ENCODE results near the gene NOX3. TPM values are rescaled to one million over a fixed set of nuclear protein-coding genes. Genes with fewer than 3 reads are reported as not detected.
"Not testable (repeated sequence)": the region's sequence is repeated elsewhere in the genome, so short reads cannot be mapped to it uniquely, and the experiment has no call there.

The NOX3 gene
- total RNA-seq, 1 donor from 2014 or later: not detected

GRCh38 chr6:155452576-155452975 lies 3.1 kb downstream of the NOX3 start:
- intact Hi-C loops (cut with micrococcal nuclease): no loop called here
- no peaks in the 10 kb centered on the region for H3K27me3 Mint-ChIP-seq (ENCODE audit: low read depth)
- no peak for DNase-seq (ENCODE audit: low spot score)
- no peaks in the 10 kb centered on the region for H3K9me3 Mint-ChIP-seq
- no peak overlapping the region for H3K4me3 Mint-ChIP-seq (ENCODE audit: low read depth)
- no peaks in the 10 kb centered on the region for H3K4me1 Mint-ChIP-seq (ENCODE audit: low read depth)
- no peak overlapping the region for H3K27ac Mint-ChIP-seq
- no peaks in the 10 kb centered on the region for H3K36me3 Mint-ChIP-seq (ENCODE audit: low read depth)

DNA sequence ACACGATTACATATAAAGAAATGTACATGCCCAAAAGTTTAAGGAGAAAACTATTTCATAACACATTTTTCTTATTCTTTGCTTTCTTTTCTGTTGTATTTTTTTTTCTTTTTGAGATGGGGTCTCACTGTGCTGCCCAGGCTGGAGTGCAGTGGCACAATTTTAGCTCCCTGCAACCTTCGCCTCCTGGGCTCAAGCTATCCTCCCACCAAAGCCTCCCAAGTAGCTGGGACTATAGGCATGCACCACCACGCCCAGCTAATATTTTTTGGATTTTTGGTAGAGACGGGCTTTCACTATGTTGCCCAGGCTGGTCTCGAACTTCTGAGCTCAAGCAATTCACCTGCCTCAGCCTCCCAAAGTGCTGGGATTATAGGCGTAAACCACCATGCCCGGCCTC lies 4.1 kb downstream of the NOX3 start:
- H3K27ac Mint-ChIP-seq; H3K4me3 Mint-ChIP-seq (ENCODE audit: low read depth); intact Hi-C loops (cut with micrococcal nuclease); H3K36me3 Mint-ChIP-seq (ENCODE audit: low read depth); DNase-seq (ENCODE audit: low spot score); H3K27me3 Mint-ChIP-seq (ENCODE audit: low read depth); H3K4me1 Mint-ChIP-seq (ENCODE audit: low read depth); H3K9me3 Mint-ChIP-seq: not testable (repeated sequence)

- no peak overlapping the region for H3K4me3 Mint-ChIP-seq (ENCODE audit: low read depth)
- H3K27me3 Mint-ChIP-seq (ENCODE audit: low read depth): no peaks in the 10 kb centered on the region
- intact Hi-C loops (cut with micrococcal nuclease): no loop called here
- no peaks in the 10 kb centered on the region for H3K36me3 Mint-ChIP-seq (ENCODE audit: low read depth)
- H3K4me1 Mint-ChIP-seq (ENCODE audit: low read depth): peaks cover 4% of the 10 kb centered on the region
- no peak overlapping the region for H3K27ac Mint-ChIP-seq
- DNase-seq (ENCODE audit: low spot score): no peak
- no peaks in the 10 kb centered on the region for H3K9me3 Mint-ChIP-seq
These were observed 5.4 kb downstream of the NOX3 start for GRCh38 chr6:155450240-155450581.

DNA sequence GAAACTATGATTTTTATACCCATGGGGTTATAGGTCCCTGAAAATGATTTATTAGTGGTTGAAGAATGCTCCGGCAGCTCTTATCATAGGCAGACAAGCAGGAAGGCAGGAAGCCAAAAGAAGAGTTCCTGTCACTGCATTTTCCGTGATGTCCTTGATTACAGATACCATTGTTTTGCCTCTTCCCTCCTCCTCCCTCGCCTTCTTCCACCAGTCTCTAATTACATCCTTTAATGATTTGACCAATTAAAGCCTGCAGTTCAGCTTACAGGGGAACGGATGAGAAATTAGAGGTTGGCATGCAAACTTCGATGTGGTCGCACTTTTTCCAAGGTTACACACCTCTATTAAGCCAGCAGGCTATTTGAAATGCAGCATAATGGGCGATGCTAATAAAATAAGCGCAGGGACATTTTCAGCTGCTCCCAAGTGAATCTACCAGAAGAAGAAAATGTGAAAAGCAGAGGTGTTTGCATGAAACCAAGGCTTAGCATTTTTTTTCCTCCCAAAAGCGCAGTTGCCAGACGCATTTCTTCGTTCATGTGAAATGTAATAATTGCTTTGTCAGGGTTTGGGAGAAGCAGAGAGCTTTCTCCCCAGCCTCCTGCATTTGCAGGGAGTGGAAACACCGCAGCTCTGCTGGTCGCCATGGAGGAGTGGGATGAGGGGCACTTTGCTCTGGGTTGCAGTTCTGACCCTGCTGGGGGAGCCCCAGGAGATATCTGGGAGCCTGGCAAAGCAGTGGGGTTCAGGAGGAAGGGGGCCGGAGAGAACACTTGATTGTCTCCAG lies 6.0 kb downstream of the NOX3 start:
- H3K9me3 Mint-ChIP-seq: no peaks in the 10 kb centered on the region
- intact Hi-C loops (cut with micrococcal nuclease): no loop called here

GRCh38 chr6:155448668-155449449 lies 6.8 kb downstream of the NOX3 start:
- Mint-ChIP-seq H3K4me1 (ENCODE audit: low read depth) (peaks cover 16% of the 10 kb centered on the region), H3K9me3 (no peaks in the 10 kb centered on the region), H3K36me3 (ENCODE audit: low read depth) (no peaks in the 10 kb centered on the region), H3K4me3 (ENCODE audit: low read depth) (no peak overlapping the region), H3K27me3 (ENCODE audit: low read depth) (no peaks in the 10 kb centered on the region), H3K27ac (no peak overlapping the region)
- DNase-seq (ENCODE audit: low spot score): no peak
- intact Hi-C loops (cut with micrococcal nuclease): no loop called here

More for the DNA sequence above, 6.0 kb downstream of the NOX3 start:
- Mint-ChIP-seq H3K27me3 (ENCODE audit: low read depth) (no peaks in the 10 kb centered on the region), H3K36me3 (ENCODE audit: low read depth) (no peaks in the 10 kb centered on the region), H3K4me1 (ENCODE audit: low read depth) (peaks cover 8% of the 10 kb centered on the region), H3K27ac (no peak overlapping the region), H3K4me3 (ENCODE audit: low read depth) (no peak overlapping the region)
- no peak for DNase-seq (ENCODE audit: low spot score)

- H3K4me1 Mint-ChIP-seq (ENCODE audit: low read depth): peaks cover 16% of the 10 kb centered on the region
- H3K9me3 Mint-ChIP-seq: no peaks in the 10 kb centered on the region
- intact Hi-C loops (cut with micrococcal nuclease): no loop called here
- no peak overlapping the region for H3K4me3 Mint-ChIP-seq (ENCODE audit: low read depth)
- no peaks in the 10 kb centered on the region for H3K27me3 Mint-ChIP-seq (ENCODE audit: low read depth)
- H3K27ac Mint-ChIP-seq: no peak overlapping the region
- no peaks in the 10 kb centered on the region for H3K36me3 Mint-ChIP-seq (ENCODE audit: low read depth)
- no peak for DNase-seq (ENCODE audit: low spot score)
These were observed 7.7 kb downstream of the NOX3 start for GRCh38 chr6:155447949-155448348.

DNA sequence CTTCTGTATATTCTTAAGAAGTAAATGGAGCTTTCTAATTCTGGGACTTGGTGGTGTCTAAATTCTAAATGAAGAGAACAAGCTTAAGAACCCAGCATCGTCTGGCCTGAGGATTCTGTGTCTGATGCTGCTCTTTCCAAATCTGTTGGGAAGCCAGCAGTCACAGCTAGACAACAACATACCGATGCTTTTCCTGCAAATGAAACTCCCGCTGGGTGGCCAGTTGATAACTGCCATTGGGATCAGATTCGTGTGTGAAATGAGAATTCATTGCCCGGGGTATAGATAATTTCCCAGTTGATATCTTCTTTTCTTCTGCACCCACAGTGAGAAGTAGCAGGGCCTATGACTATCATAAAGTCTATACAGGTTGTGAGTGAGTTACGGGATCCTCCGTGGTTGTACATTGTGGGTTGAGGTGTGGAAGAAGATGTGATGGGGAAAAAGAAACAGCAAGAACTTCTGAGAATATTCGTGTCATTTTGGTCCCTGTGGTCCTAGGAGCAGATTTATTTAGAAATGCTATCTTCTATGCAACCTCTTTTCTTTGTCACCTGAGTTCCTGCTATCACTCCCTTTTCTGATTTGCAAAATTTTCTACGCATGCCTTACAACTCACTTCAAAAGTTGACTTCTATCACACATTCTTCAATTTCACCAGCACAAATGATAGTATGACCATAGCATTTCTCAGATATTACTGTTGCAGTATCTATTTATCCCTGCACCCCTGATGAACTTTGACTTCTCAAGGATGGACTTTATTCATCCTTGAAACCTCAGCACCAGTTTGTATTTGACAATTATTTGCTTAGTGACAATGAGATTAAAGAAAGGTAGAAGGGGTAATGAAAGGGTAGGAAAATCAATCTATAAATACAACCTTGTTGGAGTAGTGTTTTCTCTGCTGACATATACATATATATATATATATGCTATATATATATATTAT lies 10.4 kb downstream of the NOX3 start:
- Mint-ChIP-seq H3K27ac (no peak overlapping the region), H3K4me1 (ENCODE audit: low read depth) (peaks cover 16% of the 10 kb centered on the region), H3K9me3 (no peaks in the 10 kb centered on the region), H3K4me3 (ENCODE audit: low read depth) (no peak overlapping the region), H3K27me3 (ENCODE audit: low read depth) (no peaks in the 10 kb centered on the region), H3K36me3 (ENCODE audit: low read depth) (no peaks in the 10 kb centered on the region)
- intact Hi-C loops (cut with micrococcal nuclease): loop anchor here (1.0 kb wide), 1 partner anchor 27 kb away; no protein-coding TSS in a partner anchor
- DNase-seq (ENCODE audit: low spot score): no peak

DNA sequence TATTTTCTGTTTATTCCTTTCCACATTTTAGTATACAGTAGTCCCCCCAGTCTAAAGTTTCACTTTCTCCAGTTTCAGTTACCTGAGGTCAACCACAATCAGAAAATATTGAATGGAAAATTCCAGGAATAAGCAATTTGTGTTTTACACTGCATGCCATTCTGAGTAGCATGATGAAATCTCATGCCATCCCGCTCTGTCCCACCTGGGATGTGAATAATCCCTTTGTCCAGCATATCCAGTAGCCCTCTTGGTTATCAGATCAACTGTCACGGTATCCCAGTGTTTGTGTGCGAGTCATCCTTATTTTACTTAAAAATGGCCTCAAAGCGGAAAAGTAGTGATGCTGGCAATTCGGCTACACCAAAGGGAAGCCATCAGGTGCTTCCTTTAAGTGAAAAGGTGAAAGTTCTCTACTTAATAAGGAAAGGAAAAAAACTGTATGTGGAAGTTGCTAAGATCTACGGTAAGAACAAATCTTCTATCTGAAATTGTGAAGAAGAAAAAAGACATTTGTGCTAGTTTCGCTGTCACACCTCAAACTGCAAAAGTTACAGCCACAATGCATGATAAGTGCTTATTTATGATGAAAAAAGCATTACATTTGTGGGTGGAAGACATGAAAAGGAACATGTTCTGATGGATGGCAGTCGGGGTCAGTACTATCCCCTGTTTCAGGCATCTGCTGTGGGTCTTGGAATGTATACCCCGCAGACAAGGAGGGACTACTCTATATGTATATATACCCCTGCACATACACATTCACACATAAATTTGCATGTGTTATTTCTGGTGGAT lies 11.3 kb downstream of the NOX3 start:
- Mint-ChIP-seq H3K4me3 (ENCODE audit: low read depth) (no peak overlapping the region), H3K27me3 (ENCODE audit: low read depth) (no peaks in the 10 kb centered on the region), H3K36me3 (ENCODE audit: low read depth) (no peaks in the 10 kb centered on the region), H3K4me1 (ENCODE audit: low read depth) (peaks cover 16% of the 10 kb centered on the region), H3K27ac (no peak overlapping the region), H3K9me3 (no peaks in the 10 kb centered on the region)
- no peak for DNase-seq (ENCODE audit: low spot score)
- intact Hi-C loops (cut with micrococcal nuclease): no loop called here

GRCh38 chr6:155443168-155443567 lies 12.5 kb downstream of the NOX3 start:
- Mint-ChIP-seq H3K27ac (no peak overlapping the region), H3K36me3 (ENCODE audit: low read depth) (no peaks in the 10 kb centered on the region), H3K4me1 (ENCODE audit: low read depth) (peaks cover 16% of the 10 kb centered on the region), H3K4me3 (ENCODE audit: low read depth) (no peak overlapping the region), H3K9me3 (no peaks in the 10 kb centered on the region), H3K27me3 (ENCODE audit: low read depth) (no peaks in the 10 kb centered on the region)
- intact Hi-C loops (cut with micrococcal nuclease): no loop called here
- no peak for DNase-seq (ENCODE audit: low spot score)

- no peak overlapping the region for H3K27ac Mint-ChIP-seq
- peaks cover 16% of the 10 kb centered on the region for H3K4me1 Mint-ChIP-seq (ENCODE audit: low read depth)
- H3K4me3 Mint-ChIP-seq (ENCODE audit: low read depth): no peak overlapping the region
- intact Hi-C loops (cut with micrococcal nuclease): no loop called here
- no peaks in the 10 kb centered on the region for H3K36me3 Mint-ChIP-seq (ENCODE audit: low read depth)
- H3K9me3 Mint-ChIP-seq: no peaks in the 10 kb centered on the region
- no peak for DNase-seq (ENCODE audit: low spot score)
- H3K27me3 Mint-ChIP-seq (ENCODE audit: low read depth): no peaks in the 10 kb centered on the region
These were observed 13.1 kb downstream of the NOX3 start for GRCh38 chr6:155442562-155442961.

- Mint-ChIP-seq H3K9me3 (no peaks in the 10 kb centered on the region), H3K27me3 (ENCODE audit: low read depth) (no peaks in the 10 kb centered on the region), H3K36me3 (ENCODE audit: low read depth) (no peaks in the 10 kb centered on the region), H3K4me1 (ENCODE audit: low read depth) (peaks cover 16% of the 10 kb centered on the region), H3K27ac (no peak overlapping the region), H3K4me3 (ENCODE audit: low read depth) (no peak overlapping the region)
- intact Hi-C loops (cut with micrococcal nuclease): no loop called here
- DNase-seq (ENCODE audit: low spot score): no peak
These were observed 14.6 kb downstream of the NOX3 start for GRCh38 chr6:155441112-155441465.

GRCh38 chr6:155440398-155441111 lies 15.1 kb downstream of the NOX3 start:
- no peaks in the 10 kb centered on the region for H3K36me3 Mint-ChIP-seq (ENCODE audit: low read depth)
- no peaks in the 10 kb centered on the region for H3K9me3 Mint-ChIP-seq
- no peak for DNase-seq (ENCODE audit: low spot score)
- intact Hi-C loops (cut with micrococcal nuclease): no loop called here
- no peak overlapping the region for H3K27ac Mint-ChIP-seq
- H3K4me3 Mint-ChIP-seq (ENCODE audit: low read depth): no peak overlapping the region
- no peaks in the 10 kb centered on the region for H3K27me3 Mint-ChIP-seq (ENCODE audit: low read depth)
- peaks cover 16% of the 10 kb centered on the region for H3K4me1 Mint-ChIP-seq (ENCODE audit: low read depth)
